Endothelial cell (in vitro differentiated cells): ENCODE data around the gene NEDD9. TPM values are rescaled to one million over a fixed set of nuclear protein-coding genes. Genes with fewer than 3 reads are reported as not detected.

Experiments used
- DNase-seq: peaks from one replicate; pipeline ENCODE4 v3.0.0; 2021; ENCODE audit warnings: low spot score
- H3K27ac Mint-ChIP-seq: one replicate; pipeline ENCODE4 v1.8.0; 2021; ENCODE audit warnings: mixed read lengths, inconsistent platforms; ENCODE audit not compliant: unreplicated experiment
- H3K27me3 Mint-ChIP-seq: one replicate; pipeline ENCODE4 v1.8.0; 2021; ENCODE audit warnings: mild to moderate bottlenecking, moderate library complexity, mixed read lengths, inconsistent platforms; ENCODE audit not compliant: unreplicated experiment
- H3K36me3 Mint-ChIP-seq: one replicate; pipeline ENCODE4 v1.8.0; 2021; ENCODE audit warnings: mild to moderate bottlenecking, low read depth, mixed read lengths, inconsistent platforms; ENCODE audit not compliant: unreplicated experiment
- H3K4me1 Mint-ChIP-seq: one replicate; pipeline ENCODE4 v1.8.0; 2021; ENCODE audit warnings: mild to moderate bottlenecking, mixed read lengths, inconsistent platforms; ENCODE audit not compliant: unreplicated experiment
- H3K4me3 Mint-ChIP-seq: one replicate; pipeline ENCODE4 v1.8.0; 2021; ENCODE audit warnings: mild to moderate bottlenecking, mixed read lengths, inconsistent platforms; ENCODE audit not compliant: unreplicated experiment
- H3K9me3 Mint-ChIP-seq: one replicate; pipeline ENCODE4 v1.8.0; 2021; ENCODE audit warnings: mixed read lengths, inconsistent platforms; ENCODE audit not compliant: unreplicated experiment
- total RNA-seq: library from RNA; stranded (reverse); fragmentation: NEBNext Ultra II Directional; extraction: Animal tissue kit (Norgen Biotek cat#: 25700); gene quantifications from one replicate; pipeline ENCODE4 v1.2.1, GENCODE V29; 2021; ENCODE audit not compliant: unreplicated experiment
- TF ChIP-seq, protein P1 (sequence below): fragments of 200-600 bp; sonication (generic); IDR thresholded peaks from one replicate; pipeline ENCODE4 v1.5.0; 2021; ENCODE audit warnings: antibody characterized with exemption; ENCODE audit not compliant: unreplicated experiment

Gene NEDD9
- total RNA-seq, 1 donor from 2014 or later = 3.2 TPM

DNA sequence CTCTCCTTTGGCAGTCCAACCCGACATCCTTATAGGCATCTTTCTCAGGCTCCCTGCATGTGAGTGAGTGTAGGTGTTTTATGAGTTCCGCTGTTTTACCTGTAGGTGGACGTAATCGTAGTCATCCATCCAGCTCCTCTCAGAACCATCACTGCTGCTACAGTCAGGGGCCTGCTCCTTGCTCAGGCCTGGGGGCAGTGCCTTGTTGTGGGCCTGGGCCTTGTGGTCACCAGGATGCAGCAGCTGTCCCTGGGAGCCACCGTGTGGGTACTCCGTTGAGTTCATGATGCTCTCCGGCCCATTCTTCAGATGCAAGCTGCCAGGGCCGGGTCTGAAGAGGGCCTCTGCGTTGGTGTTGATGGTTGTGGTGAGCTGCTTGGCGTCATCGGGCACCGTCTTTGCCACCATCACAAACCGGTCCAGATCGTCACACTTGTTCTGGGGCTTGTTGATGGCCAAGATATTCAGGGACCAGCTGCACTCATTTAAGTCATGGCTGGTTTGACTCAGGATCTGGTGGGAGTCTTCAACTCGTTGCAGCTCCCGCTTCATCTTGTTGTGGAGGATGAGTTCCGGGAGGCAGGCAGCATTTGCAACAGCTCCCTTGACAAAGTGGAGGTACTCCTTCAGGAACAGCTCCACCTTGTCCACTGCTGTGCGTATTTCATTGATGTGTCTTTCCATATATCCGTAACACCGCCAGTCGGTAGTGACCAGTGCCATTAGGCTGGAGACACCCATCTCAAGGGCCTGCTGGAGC, 42.4 kb downstream of the NEDD9 start:
- Mint-ChIP-seq H3K4me3 (no peak overlapping the region), H3K27me3 (no peaks in the 10 kb centered on the region), H3K4me1 (peaks cover 4% of the 10 kb centered on the region), H3K9me3 (no peaks in the 10 kb centered on the region), H3K36me3 (peaks cover 7% of the 10 kb centered on the region), H3K27ac (no peak overlapping the region)
- no peak for DNase-seq
- TF ChIP-seq, protein P1, sequence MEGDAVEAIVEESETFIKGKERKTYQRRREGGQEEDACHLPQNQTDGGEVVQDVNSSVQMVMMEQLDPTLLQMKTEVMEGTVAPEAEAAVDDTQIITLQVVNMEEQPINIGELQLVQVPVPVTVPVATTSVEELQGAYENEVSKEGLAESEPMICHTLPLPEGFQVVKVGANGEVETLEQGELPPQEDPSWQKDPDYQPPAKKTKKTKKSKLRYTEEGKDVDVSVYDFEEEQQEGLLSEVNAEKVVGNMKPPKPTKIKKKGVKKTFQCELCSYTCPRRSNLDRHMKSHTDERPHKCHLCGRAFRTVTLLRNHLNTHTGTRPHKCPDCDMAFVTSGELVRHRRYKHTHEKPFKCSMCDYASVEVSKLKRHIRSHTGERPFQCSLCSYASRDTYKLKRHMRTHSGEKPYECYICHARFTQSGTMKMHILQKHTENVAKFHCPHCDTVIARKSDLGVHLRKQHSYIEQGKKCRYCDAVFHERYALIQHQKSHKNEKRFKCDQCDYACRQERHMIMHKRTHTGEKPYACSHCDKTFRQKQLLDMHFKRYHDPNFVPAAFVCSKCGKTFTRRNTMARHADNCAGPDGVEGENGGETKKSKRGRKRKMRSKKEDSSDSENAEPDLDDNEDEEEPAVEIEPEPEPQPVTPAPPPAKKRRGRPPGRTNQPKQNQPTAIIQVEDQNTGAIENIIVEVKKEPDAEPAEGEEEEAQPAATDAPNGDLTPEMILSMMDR = no peak

DNA sequence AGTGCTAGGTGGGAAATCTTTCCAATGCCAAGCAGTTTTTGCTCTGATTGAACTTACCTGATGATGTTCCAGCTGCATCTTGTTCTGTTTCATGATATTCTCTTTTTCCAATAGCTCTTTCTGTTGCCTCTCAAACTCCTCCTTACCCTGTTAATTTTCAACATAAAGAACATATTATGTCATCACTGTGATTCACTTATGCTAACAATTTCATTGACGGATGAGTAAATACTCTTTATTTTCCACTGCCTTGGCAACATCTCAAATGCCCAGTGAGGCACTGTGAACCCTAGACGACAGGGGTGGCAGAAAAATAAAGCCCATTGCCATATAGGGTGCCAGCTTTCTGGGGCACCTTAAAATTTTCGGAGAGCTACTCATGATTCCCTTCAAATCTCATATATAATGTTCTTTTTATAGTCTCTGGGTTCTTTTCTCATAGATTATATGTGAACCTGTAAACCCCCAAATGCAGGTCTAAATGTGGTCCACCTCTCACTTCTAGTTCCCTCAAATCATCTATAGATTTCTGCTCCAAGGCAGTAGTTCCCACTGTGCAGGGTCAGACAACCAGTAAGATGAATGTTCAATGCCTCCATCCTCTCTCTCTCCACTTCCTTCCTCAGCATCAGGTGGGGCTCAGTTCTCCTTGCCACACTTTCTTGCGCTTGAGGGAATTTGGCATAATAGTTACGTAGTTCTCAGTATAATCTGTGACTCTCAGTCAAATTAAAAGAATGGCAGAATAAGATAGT, 44.1 kb downstream of the NEDD9 start:
- H3K4me1 Mint-ChIP-seq = peaks cover 2% of the 10 kb centered on the region
- no peak for DNase-seq
- no peaks in the 10 kb centered on the region for H3K9me3 Mint-ChIP-seq
- no peak overlapping the region for H3K4me3 Mint-ChIP-seq
- no peak overlapping the region for H3K27ac Mint-ChIP-seq
- no peaks in the 10 kb centered on the region for H3K27me3 Mint-ChIP-seq
- H3K36me3 Mint-ChIP-seq = peaks cover 7% of the 10 kb centered on the region
- TF ChIP-seq, protein P1 = no peak

DNA sequence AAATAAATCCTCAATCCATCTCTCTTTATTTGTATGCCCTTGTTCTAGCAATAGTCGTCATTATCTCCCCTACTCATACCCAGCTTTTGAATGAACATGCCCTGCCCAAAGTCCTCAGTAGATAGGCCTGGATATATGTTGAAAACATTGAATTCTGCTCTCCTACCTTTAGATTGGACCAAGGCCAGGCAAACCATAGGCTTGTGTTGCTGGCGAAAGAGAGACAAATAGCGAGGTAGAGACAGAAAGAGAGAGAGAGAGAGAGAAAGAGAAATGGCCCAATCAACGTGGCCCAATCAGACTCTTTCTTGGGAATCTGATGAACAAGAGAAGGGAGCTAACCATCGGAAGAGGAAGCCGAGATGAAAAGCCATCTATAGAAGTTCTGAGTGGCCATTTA, 45.2 kb downstream of the NEDD9 start:
- H3K4me3 Mint-ChIP-seq = no peak overlapping the region
- no peaks in the 10 kb centered on the region for H3K9me3 Mint-ChIP-seq
- TF ChIP-seq, protein P1 = no peak
- DNase-seq = no peak
- no peaks in the 10 kb centered on the region for H3K27me3 Mint-ChIP-seq
- peaks cover 2% of the 10 kb centered on the region for H3K4me1 Mint-ChIP-seq
- peaks cover 7% of the 10 kb centered on the region for H3K36me3 Mint-ChIP-seq
- H3K27ac Mint-ChIP-seq = no peak overlapping the region

DNA sequence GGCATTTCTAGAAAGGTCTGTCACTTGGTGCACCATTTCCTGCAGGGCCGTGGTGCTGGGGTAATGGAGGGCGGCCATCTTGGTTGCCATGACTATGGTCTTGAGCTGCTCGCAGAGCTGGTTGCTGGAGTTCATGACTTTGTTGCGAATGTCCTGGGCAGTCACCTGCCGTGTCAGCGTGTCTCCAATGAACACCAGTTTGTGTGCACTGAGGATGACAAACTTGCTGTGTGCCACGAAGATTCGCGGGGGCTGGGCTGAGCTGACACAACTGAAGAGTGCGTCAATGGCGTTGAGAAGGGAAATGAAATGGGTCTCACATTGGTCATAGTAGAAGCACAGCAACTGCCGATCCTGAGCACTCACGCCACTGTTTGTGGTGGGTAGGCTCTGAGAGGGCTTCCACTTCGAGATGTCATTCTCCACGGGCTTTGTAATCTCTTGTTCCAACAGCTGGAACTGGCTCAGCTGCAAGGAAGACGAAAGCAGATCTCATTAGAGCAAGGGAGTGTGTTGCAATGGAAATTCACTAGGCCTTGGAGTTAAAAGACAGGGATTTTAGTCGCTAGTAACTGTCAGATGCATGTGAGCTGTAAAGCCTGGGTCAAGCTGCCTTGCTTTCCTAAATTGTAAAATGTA, 47.1 kb downstream of the NEDD9 start:
- H3K27me3 Mint-ChIP-seq = no peaks in the 10 kb centered on the region
- TF ChIP-seq, protein P1 = no peak
- no peak for DNase-seq
- no peak overlapping the region for H3K27ac Mint-ChIP-seq
- H3K4me1 Mint-ChIP-seq = no peaks in the 10 kb centered on the region
- H3K9me3 Mint-ChIP-seq = no peaks in the 10 kb centered on the region
- H3K4me3 Mint-ChIP-seq = no peak overlapping the region
- peaks cover 3% of the 10 kb centered on the region for H3K36me3 Mint-ChIP-seq
